HG03378 (cell line): ENCODE results near the gene STOML3.

Source experiments
- ATAC-seq: cut with Tn5 transposase; IDR thresholded peaks from one replicate; pipeline ENCODE4 v1.9.1; 2021; ENCODE audit warnings: mild to moderate bottlenecking, moderate library complexity; ENCODE audit not compliant: unreplicated experiment

STOML3 gene

DNA sequence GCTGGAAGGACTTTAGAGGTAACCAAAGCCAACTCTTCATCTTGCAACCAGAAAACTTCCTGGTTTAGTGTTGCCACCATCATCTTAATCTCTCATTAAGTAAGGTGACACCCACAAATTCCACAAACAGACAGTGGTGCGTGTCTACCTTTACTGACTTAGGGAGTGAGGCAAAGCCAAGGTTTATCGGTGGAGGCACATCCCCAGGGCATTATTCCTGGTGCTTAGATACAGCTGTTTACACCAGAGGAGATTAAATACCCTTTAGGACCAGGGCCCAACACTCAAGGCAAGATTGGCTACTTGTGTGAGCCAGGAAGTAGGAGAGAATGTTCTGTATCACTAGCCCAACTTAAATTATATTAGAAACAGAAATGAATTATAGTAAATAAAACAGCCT is 9.5 kb downstream of the STOML3 start:
- no peak for ATAC-seq

DNA sequence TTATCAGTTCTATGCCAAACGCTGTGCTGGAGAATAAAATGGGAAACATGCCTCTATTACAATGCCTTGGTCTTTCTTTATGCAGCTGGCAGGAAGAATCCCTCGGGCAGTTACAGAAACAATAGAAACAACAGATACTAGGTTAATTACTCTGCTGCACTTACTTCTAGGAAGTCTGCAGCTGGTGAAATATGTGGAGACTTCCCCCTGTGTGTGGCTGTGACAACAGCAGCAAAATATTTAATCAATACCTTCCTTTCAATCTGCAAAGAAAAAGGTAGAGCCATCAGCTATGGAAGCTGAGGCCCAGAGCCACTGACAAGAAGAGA is 9.9 kb downstream of the STOML3 start:
- no peak for ATAC-seq

DNA sequence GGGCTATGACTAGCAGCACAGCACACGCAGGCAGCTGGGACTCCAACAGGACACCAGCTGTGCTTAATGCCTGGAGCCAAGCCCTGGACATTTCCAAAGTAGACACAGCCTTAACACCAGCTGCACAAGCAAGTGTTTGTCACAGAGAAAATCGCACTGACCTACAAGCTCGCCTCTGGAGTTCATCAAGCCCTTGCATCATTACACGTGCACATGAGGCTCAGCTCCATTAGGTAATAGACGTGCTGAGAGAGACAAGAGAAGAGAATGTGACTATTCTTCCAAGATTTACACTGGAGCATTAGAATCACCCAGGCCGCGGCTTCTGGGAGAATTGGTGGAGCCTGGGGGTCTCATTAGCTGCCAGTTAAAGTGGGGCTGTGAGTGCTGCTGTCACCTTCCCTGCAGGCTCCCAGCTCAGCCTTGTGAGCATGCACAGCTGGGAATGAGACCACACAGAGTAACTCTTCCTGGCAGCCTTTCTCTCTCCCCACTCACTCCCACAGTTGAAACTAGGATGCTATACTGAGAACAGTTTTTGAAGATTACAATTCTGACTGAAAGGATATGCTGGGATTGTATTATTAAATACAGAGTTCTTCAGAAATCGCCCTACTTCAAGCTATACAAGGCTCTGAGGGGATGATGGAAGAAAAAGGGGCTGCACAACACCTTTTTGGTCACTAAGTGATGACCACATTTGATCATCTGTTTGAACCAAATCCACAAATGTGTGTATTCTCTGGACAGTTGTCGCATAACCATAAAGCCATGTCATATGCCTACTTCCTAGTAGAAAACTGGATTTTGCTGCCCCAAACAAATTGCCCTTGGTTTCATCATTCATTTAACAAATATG is 10.5 kb downstream of the STOML3 start:
- no peak for ATAC-seq

DNA sequence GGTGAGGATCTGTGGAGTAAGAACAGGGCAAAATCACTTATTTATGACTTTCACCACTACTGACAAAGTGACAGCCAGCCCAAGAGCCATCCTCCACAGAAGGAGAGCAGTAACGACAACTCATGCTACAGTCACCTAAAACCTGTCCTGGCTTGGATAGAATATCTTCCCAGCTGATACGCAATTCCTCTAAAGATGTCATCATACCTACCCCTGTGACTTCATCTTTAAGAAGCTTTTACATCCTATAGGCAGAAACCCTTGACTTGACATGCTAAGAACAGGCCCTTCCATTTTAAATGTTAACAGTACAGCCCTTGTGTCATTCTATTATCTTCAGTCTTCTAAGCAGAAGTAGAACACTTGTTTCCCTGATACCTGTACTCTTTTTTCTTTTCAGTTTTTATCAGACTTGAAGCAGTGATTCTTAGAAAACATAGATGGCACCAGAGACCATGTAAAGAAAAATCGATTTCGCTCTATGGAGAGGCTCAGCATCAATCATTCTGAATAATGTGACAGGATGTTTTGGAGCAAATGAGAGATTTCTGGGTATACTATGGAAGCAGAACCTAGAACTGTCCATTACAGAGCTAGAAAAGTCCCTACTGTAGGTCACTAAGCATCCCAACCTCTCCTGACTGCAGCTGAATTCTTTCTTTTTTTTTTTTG is 20.1 kb downstream of the STOML3 start:
- ATAC-seq = no peak

DNA sequence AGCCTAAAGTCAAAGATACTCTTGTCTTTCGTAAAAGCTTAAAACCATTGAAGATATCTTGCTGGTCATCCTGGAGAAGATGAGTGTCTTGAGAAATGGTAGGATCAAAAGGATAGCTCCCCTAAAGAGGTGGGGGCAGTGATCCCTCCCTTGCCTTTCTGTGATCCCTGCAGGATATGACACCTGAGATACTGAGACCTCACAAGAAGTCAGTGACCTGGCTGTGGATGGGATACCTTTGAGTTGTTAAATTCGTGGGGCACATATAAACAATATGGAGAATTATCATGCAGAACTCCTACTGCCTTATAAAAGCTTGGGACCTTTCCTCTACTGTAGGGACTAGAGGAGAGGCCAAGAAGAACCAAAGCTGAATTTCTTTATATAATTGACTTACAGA is 21.4 kb downstream of the STOML3 start:
- no peak for ATAC-seq

DNA sequence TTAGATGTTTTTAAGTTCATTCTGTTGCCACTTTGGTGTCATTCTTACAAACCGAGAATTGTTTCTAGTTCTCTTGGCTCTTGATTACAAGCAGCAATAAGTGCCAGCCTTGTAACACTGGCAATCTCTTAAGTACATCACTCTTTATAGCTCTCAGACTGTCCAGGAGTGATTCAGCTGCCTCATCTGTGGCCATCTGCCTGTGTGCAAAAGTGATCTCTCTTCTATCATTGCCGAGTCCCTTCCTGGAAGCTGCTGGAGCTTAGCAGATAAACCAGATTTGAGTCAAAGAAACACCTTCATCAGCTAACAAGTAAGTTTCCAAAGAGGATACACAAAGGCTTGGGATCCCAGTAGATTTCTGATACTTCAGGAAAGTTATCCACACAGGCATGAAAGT is 23.2 kb downstream of the STOML3 start:
- ATAC-seq = no peak

DNA sequence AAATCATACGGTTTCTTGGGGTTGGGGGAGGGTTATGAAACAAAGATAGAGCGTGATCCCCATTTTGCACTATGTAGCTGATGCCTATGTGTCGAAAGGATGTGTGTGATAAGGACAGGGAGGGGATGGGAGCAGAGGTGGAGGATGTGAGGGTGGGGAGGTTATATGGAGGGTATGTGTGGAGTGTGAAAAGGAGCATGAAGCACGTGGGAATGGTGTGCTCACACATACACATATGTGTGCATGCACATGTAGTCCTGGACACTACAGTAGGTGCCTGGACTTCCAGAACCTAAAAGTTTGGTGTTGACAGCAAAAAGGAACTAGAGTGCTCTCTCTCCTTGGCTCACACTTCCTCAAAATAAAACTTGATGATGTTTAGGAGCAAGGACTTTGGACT is 25.4 kb downstream of the STOML3 start:
- ATAC-seq = no peak

DNA sequence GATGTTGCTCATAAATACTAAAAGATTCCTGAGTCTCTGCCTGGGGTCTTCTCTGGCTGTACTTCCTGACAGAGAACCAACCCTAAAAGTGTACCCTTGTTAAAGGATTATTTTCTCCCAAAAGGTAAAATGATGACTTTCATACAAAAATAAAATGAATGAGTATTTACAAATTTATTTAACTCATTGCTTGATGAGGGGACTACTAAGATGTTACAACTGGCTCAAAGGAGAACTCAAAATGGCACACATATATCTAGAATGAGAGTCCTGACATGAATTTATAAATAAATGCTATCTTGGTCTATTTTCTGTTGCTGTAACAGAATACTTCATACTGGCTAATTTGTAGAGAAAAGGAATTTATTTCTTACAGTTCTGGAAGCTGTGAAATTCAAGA is 30.5 kb downstream of the STOML3 start:
- ATAC-seq = no peak

DNA sequence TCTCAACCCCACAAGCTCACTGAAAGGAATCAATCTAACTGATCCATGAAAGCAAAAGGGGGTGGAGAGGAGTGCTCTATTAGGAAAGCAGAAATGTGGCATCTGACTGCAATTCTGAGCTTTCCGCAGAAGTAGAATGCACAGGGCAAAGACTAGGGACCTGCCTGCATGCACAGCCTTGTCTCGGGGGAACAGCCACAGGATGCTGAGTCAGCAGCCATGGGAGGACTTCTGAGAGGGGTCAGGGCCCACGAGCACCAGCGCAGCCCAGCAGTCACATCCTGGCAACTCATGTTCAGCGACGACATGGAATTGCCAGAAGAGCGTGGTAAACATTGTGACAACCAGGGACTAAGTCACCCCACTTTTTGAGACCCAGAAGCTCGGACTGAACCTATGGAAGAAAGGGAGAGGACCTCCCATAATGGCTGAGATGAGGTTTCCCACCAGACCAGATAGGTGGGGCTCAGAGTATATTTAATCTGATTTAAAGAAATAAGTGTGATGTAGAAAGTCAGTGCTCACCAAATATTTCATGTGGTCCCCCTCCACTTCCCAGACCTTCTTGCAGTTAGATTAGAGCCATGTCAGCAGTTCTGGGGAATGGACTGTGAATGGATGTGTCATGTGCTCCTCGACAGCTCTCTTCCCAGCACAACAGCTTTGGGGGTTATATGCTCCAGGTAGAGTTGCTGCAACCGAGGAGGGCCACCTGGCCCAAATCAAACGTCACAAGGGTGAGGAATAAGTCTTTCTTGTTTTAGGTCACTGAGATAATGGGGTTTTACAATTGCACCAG is 32.6 kb downstream of the STOML3 start:
- no peak for ATAC-seq

DNA sequence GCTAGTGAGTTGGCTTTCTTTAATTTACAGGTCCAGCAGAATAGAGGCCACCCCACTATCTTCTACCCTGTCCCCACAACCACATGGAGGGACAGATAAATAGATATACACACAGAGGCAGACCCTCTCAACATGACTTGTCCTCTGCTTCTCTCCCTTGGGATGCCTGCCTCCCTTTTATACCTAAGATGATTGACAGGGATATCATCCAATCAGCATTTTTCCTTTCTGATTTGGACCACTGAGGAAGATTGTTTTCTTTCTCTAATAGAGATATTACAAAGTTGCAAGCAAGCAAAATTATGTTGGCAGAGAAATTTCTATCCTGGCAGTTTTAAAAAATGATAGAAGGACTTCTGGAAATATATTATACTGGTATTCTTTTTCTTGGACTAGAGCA is 35.8 kb downstream of the STOML3 start:
- no peak for ATAC-seq

DNA sequence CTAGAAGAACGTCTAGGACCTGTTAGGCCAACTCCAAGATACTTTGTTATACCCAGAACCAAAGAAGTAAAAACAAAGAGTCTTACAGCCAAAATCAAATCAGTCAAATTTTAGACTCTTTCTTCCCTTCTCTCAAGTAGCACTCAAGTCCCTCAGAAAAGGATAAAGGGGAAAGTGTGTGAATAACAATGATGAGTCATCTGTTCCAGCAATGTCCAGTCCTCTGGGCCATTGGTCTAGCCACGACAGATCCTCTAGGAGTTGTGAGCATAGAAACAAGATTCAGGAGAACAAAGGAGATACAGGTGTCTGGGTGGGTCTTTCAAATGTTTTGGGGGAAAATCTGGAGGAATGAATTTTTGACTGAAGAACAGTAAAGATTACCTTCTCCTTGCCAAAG is 36.3 kb downstream of the STOML3 start:
- ATAC-seq = no peak

DNA sequence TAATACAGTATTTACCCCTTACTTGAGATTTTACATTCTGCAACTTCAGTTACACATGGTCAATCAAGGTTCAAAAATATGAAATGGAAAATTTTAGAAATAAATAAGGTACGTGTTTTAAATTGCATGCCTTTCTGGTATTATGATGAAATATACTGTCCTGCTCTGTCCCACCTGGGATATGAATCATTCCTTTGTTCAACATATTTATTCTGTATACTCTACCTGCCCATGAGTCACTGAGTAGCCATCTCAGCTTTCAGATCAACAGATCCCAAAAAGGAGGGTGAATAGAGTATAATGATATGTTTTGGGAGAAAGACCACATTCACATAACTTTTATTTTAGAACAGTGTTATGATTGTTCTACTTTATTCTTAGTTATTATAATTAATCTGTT is 37.8 kb downstream of the STOML3 start:
- ATAC-seq = no peak

DNA sequence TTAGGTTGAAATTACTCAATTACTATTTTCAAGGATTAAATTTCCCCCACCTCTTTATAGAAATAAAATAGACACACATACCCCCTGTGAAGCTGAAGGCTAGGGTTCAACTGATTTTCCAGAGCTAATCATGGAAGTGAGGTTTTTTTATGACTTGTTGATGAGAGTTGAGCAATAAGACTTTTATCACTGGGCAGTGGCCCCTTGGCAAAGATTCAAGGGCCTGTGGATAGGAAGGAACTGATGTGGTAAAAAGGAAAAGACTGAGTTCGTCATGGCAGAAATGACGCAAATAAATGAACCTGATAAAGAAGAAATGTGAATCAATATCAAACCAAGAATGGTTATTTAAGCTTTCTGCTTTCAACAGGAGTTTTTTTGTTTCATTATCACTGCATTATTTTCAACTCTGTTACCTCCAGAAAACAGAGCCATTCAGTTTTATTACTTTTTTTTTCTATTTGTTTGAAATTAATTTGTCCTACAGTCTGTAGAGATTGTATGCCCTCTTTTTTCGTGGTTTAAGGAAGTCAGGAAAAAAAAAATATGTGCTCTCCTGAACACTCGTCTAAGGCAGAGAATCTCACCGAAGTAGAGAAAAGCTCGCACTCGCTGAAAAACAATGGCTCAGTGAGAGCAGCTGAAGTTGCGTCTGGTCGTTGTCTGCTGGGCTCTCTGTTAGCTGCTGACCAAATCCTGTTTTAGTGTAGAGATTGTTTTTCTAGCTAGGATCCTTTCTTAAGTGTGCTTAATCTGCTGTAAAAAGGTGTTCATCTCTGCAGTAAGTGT is 38.9 kb downstream of the STOML3 start:
- ATAC-seq = no peak

DNA sequence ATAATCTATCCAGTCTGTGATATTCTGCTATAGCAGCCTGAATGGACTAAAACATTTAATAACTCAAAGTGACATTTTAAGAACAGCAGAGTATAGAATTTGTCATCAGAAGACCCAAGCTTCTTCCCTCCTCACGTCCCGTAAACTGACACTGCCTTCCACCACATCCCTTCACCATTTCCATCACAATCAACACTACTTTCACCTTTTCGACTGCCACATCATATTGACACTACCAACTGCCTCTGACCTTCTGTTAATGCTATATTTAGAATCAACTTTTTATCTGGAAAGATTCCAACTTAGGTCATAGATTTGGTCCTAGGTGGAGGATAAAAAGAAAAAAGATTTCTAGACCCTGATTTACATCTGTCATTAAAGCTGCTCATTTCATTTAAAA is 39.6 kb downstream of the STOML3 start:
- no peak for ATAC-seq

DNA sequence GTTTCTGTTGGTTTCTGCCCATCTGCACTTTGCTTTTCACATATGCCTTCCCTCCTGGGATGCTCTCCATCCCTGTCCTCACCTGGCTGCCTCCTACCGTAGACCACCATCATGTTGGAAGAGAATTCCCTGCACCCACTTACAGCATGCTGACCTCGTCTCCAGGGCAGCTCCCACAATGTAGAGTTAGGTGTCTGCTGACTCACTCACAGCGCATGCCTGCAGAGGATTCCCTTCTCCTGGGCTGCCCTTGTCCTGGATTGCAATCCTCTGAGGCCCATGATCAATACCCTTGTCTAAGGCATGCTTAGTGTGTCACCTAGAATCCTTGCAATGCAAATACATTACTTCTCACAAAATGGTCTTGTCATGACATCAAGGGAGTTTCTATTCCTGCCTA is 43.6 kb downstream of the STOML3 start:
- ATAC-seq = no peak

DNA sequence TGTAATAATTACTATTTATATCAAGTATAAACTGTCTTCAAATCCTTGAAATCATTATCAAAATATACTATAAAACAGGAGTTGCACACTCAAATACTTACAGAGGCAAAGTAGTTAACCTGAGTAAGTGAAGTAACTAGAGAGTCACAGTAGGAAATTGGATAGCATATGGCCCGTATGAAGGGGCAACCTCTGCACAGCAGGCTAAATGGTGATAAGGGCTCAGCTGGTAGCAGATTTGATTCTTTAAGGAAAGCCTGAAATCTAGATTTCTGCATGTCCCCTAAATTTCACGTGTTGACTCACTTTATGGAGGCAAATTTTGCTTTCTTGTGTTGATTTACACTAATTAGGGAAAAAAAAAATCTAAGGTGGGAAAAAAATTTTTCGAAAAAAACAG is 46.4 kb downstream of the STOML3 start:
- ATAC-seq = no peak

DNA sequence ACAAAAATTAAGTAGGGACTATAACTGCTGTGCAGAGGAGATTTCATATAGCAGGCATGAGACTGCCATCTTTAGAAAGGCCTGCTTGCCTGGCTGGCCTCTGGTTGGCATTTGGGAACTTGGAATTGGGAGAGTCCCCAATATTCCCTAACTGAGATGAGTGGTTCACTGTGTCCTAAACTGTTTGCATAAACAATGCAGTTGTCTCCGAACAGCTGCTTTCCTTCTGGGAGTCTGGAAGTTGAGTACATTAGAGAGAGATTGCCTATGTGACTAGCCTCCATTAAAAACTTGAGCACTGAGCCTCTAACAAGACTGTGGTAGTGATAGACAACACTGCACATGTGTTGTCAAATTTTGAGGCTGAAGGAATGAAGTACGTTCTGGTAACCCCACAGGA is 47.4 kb downstream of the STOML3 start:
- ATAC-seq = no peak

DNA sequence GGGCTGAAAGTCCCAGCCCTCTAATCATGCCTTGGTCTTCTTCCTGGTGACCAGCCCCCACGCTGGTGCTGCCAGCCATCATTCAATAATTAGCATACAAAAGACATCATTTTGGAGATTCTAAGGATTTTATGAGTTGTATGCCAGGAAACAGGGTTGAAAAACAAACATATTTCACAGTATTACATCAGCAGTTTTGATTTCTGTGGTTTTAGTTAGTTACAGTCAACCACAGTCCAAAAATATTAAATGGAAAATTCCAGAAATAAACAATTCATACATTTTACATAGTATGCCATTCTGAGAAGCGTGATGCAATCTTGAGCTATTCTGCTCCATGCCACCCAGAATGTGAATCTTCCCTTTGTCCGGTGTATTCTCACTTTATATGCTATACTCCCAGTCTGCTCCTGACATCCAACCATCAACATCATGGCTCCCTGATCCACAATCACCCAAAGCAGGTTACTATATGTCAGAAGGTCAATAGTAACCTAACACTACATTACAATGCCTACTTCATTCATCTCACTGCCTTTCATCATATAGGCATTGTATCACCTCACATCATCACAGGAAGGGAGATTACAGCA is 49.2 kb downstream of the STOML3 start:
- no peak for ATAC-seq

DNA sequence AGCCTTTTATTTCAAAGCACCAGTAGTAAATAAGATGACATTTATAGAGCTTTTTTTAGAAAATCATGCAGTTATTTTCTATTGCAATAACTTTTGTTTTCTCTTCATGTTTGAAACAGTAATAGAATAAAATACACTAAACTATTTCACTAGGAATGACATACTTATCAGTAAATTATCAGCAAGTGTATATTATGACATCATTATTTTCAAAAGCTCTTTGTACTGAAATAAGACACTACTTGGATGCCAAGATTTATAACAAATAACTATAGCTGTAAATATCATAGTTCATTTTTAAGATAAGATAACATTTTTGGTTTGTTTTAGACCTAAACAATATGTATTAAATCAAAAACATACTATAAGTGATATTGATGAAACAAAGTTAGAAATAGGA is 56.8 kb downstream of the STOML3 start:
- no peak for ATAC-seq

DNA sequence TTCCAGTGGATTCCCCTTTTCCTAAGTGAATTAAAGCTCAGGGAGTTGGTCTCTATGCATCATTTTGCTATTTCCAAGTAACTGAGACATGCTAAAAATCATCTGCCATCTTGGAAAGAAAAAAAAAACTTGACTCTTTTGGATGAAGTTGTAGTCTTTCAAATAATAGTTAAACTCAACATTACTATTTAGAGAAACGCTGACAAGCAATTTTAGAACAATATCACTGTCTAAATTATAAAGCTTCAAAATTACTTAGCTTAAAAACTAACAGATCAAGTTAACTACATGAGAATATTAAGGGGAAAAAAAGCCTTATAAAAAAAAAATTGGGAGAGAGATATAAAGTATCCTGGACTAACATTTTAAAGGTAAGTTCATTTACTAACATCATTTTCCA is 68.5 kb downstream of the STOML3 start:
- ATAC-seq = no peak

DNA sequence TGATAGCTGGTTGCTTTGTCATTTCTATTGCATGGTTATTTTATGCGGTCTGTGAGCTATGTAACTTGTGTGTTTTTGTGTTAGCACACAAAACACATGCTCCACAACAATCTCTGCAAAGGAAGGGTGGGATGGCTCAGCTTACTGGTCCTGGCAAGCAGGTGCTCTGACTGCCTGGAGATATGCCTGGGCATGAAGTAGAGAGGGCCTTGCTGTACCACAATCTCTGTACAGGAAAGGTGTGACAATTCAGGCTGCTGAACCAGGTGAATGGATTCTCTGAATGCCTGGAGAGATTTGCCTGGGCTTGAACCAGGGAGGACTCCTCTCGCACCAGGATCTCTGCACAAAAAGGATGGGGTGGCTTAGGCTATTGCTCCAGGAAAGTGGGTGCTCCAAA is 69.5 kb downstream of the STOML3 start:
- ATAC-seq = no peak
